CD4-positive, alpha-beta T cell (primary cell): Measurements from ENCODE around the gene RAMP3. TPM values are rescaled to one million over a fixed set of nuclear protein-coding genes. Genes with fewer than 3 reads are reported as not detected.

Experiments
- ATAC-seq: fragments of 200-7000 bp; cut with Tn5 transposase; one replicate; pipeline ENCODE4 v1.10.0; 2022; ENCODE audit warnings: mild to moderate bottlenecking; ENCODE audit not compliant: poor library complexity
- CTCF ChIA-PET: fragments of 350-600 bp; sonication (Branson Sonifier 250); formaldehyde crosslinking; loops from one replicate; lab custom pipeline; 2021; ENCODE audit warnings: antibody characterized with exemption, inconsistent platforms; lab: Charles Lee
- POLR2A ChIA-PET: fragments of 350-600 bp; sonication (Branson Sonifier 250); formaldehyde crosslinking; loops from one replicate; lab custom pipeline; 2021; ENCODE audit warnings: antibody characterized with exemption, inconsistent platforms; lab: Charles Lee
- DNase-seq, 14 experiments: peaks; one replicate each; pipeline ENCODE4 v3.0.0-alpha.2; 2013 to 2020; ENCODE audit warnings: mixed read lengths in 2 of 14
- H3K27ac ChIP-seq, 2 donors: one replicate each; pipeline versions ENCODE4 v1.5.1 to v1.7.0; 2013; ENCODE audit warnings: low read length in 2 of 2, low read depth in 1 of 2, mild to moderate bottlenecking in 1 of 2
- H3K27me3 ChIP-seq, 2 experiments: 1 replicate in 1 of 2; 2 replicates in 1 of 2; pipeline versions ENCODE4 v1.6.1 to v1.7.0; 2013; ENCODE audit warnings: low read length in 2 of 2, control low read depth in 1 of 2, mild to moderate bottlenecking in 1 of 2, moderate library complexity in 1 of 2; ENCODE audit not compliant: insufficient read depth in 2 of 2, control insufficient read depth in 1 of 2
- H3K36me3 ChIP-seq: one replicate; pipeline ENCODE4 v1.6.1; 2013; ENCODE audit warnings: low read length, control low read depth; ENCODE audit not compliant: insufficient read depth
- H3K4me1 ChIP-seq: one replicate; pipeline ENCODE4 v1.6.1; 2013; ENCODE audit warnings: low read length, control low read depth; ENCODE audit not compliant: insufficient read depth
- H3K4me3 ChIP-seq: one replicate; pipeline ENCODE4 v1.5.1; 2013; ENCODE audit warnings: mild to moderate bottlenecking, low read length, moderate library complexity
- H3K9me3 ChIP-seq, 2 experiments: 1 replicate in 1 of 2; 2 replicates in 1 of 2; pipeline versions ENCODE4 v1.6.1 to v1.7.0; 2013; ENCODE audit warnings: low read length in 2 of 2, mild to moderate bottlenecking in 2 of 2, control low read depth in 1 of 2, moderate library complexity in 1 of 2; ENCODE audit not compliant: control insufficient read depth in 1 of 2, insufficient read depth in 1 of 2
- H3K27ac Mint-ChIP-seq: one replicate; pipeline ENCODE4 v1.8.0; 2020; ENCODE audit warnings: mixed read lengths
- H3K27me3 Mint-ChIP-seq: one replicate; pipeline ENCODE4 v1.8.0; 2021; ENCODE audit warnings: mixed read lengths
- H3K36me3 Mint-ChIP-seq: one replicate; pipeline ENCODE4 v1.8.0; 2021; ENCODE audit warnings: low read depth, mixed read lengths
- H3K4me1 Mint-ChIP-seq: one replicate; pipeline ENCODE4 v1.8.0; 2021; ENCODE audit warnings: low read depth, mixed read lengths
- H3K4me3 Mint-ChIP-seq: one replicate; pipeline ENCODE4 v1.8.0; 2020; ENCODE audit warnings: mild to moderate bottlenecking, mixed read lengths
- H3K9me3 Mint-ChIP-seq: one replicate; pipeline ENCODE4 v1.8.0; 2020; ENCODE audit warnings: mixed read lengths
- CTCF ChIP-seq: fragments of 200-600 bp; IDR thresholded peaks from one replicate; pipeline ENCODE4 v1.8.0; 2022; ENCODE audit warnings: antibody characterized with exemption, mild to moderate bottlenecking
- intact Hi-C, 2 experiments: fragments of 100-400 bp; cut with DNase I in 1 of 2; cut with micrococcal nuclease in 1 of 2; formaldehyde crosslinking; loops; one replicate each; pipeline versions ENCODE4 v1.15.1 to v1.9.0; 2023 to 2025; cut with DNase I, micrococcal nuclease
- total RNA-seq, 174 experiments: library from RNA in 2 of 174; stranded (reverse) in 2 of 174; gene quantifications; one replicate each; pipeline ENCODE4 v1.2.3 and lab custom pipeline; 2021 to 2026

The RAMP3 gene
- total RNA-seq, 2 experiments from 2014 or later = not detected

GRCh38 chr7:45130910-45131309, 26.7 kb upstream of the RAMP3 start:
- no peak overlapping the region for H3K4me3 ChIP-seq
- no peaks in the 10 kb centered on the region for H3K9me3 ChIP-seq
- no peaks in the 10 kb centered on the region for H3K36me3 Mint-ChIP-seq
- DNase-seq (no peak), ATAC-seq (no peak)
- H3K36me3 ChIP-seq = no peaks in the 10 kb centered on the region
- intact Hi-C loops = no loop called here
- no peaks in the 10 kb centered on the region for H3K27me3 Mint-ChIP-seq
- H3K27ac ChIP-seq = no peak overlapping the region
- CTCF ChIA-PET = no interaction called here
- H3K27me3 ChIP-seq = no peaks in the 10 kb centered on the region
- no peaks in the 10 kb centered on the region for H3K9me3 Mint-ChIP-seq
- peaks cover 1% of the 10 kb centered on the region for H3K4me1 Mint-ChIP-seq
- POLR2A ChIA-PET = no interaction called here
- peaks cover 3% of the 10 kb centered on the region for H3K4me1 ChIP-seq
- no peak overlapping the region for H3K4me3 Mint-ChIP-seq
- H3K27ac Mint-ChIP-seq = no peak overlapping the region
- TF ChIP-seq CTCF = no peak

DNA sequence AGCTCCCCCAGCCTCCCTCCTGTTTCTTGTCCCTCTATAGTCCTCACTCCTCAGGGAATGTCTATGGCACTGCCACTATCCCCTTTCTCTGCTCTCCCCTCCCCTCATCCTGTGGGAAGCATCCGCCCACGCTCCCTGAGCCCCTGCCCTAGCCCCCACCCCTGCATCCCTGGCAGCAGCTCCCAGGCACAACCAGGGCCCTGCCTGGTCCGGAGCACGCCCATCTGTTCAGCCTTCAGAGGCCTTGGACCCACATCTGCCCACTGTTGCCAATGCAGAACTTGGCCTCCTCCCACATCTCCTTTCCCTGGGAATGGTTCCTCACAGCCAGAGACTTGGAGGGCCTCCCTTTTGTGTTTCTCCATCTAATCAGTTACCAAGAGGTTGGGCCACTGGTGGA, 25.7 kb upstream of the RAMP3 start:
- ChIA-PET POLR2A (no interaction called here), CTCF (no interaction called here)
- H3K9me3 ChIP-seq = no peaks in the 10 kb centered on the region
- Mint-ChIP-seq H3K9me3 (no peaks in the 10 kb centered on the region), H3K4me1 (peaks cover 5% of the 10 kb centered on the region), H3K36me3 (no peaks in the 10 kb centered on the region), H3K4me3 (no peak overlapping the region), H3K27ac (no peak overlapping the region), H3K27me3 (no peaks in the 10 kb centered on the region)
- DNase-seq (no peak), ATAC-seq (no peak)
- no peak overlapping the region for H3K27ac ChIP-seq
- H3K36me3 ChIP-seq = no peaks in the 10 kb centered on the region
- no peak for TF ChIP-seq CTCF
- intact Hi-C loops = no loop called here
- H3K27me3 ChIP-seq = no peaks in the 10 kb centered on the region
- peaks cover 7% of the 10 kb centered on the region for H3K4me1 ChIP-seq
- no peak overlapping the region for H3K4me3 ChIP-seq

- ATAC-seq (no peak), DNase-seq (no peak)
- no peak overlapping the region for H3K27ac Mint-ChIP-seq
- CTCF ChIA-PET = no interaction called here
- H3K27me3 Mint-ChIP-seq = no peaks in the 10 kb centered on the region
- POLR2A ChIA-PET = interaction anchor here (1.0 kb wide), 1 partner anchor 154 kb away, joined by 3 read pairs; the partner anchor contains the start of gene MYO1G
- Histone ChIP-seq H3K4me3 (no peak overlapping the region), H3K9me3 (no peaks in the 10 kb centered on the region), H3K4me1 (peaks cover 7% of the 10 kb centered on the region), H3K27me3 (no peaks in the 10 kb centered on the region), H3K36me3 (no peaks in the 10 kb centered on the region), H3K27ac (no peak overlapping the region)
- no peak for TF ChIP-seq CTCF
- no peaks in the 10 kb centered on the region for H3K36me3 Mint-ChIP-seq
- H3K4me3 Mint-ChIP-seq = no peak overlapping the region
- peaks cover 5% of the 10 kb centered on the region for H3K4me1 Mint-ChIP-seq
- intact Hi-C loops = no loop called here
- no peaks in the 10 kb centered on the region for H3K9me3 Mint-ChIP-seq
Measured at GRCh38 chr7:45132708-45133320, 24.8 kb upstream of the RAMP3 start.
